ENCODE results near the gene DEFB127.
A peak's percentile ranks its signal among the peaks of the same experiment; 100 is the strongest.
"Not testable (repeated sequence)": the region's sequence is repeated elsewhere in the genome, so short reads cannot be mapped to it uniquely, and the experiment has no call there.

Gene DEFB127, protein sequence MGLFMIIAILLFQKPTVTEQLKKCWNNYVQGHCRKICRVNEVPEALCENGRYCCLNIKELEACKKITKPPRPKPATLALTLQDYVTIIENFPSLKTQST

DNA sequence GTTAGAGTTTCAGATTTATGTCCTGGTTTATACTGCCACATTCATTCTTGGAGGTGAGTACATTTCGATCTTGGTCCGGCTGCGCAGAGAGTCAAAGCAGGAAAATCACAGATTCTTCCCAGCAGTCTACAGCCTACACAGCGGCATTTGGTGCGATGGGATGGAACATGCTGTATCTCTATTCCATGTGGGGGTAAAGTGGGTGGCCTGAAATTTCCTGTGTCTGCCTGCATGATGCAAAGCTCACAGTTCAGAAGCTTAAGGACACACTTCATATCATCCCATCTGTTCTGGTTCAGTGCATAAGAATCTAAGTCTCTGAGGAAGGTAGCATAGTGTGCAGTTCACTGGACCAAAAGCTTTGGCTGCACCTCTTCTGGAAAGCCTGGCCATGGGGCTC, at the start of gene DEFB127:
TSS of gene DEFB127 (plus strand) at position 301 of the 400 bp plus-strand sequence. CDS start at position 392, 91 bp downstream.
- Histone ChIP-seq H3K27ac (no peak within 1 kb of the TSS), H3K9me3 (no peaks in the 10 kb centered on the region), H3K4me1 (peaks cover 7% of the 10 kb centered on the region), H3K4me3 (no peak within 1 kb of the TSS), H3K4me2 (peak within 1 kb of the TSS; percentile 33), H3K36me3 (no peaks in the 10 kb centered on the region), H4K20me1 (no peaks in the 10 kb centered on the region), H3K27me3 (no peaks in the 10 kb centered on the region), H3K9ac (no peak within 1 kb of the TSS)
- TF ChIP-seq Cebpa-rat (IDR thresholded peaks at IDR 0.05) = no peak

DNA sequence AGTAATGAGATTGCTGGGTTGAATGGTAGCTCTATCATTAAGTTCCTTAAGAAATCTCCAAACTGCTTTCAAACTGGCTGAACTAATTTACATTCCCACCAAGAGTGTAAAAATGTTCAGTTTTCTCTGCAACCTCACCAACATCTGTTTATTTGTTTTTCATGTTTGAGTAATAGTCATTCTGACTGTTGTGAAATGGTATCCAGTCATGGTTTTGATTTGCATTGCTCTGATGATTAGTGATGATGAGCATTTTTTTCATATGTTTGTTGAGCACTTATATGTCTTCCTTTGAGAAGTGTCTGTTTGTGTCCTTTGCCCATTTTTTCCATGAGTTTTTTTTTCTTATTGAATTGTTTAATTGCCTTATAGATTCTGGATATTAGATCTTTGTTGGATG, 44.9 kb upstream of the DEFB127 start:
- no peak for TF ChIP-seq Cebpa-rat (IDR thresholded peaks at IDR 0.05)
- H3K9me3 ChIP-seq = peaks cover 22% of the 10 kb centered on the region

DNA sequence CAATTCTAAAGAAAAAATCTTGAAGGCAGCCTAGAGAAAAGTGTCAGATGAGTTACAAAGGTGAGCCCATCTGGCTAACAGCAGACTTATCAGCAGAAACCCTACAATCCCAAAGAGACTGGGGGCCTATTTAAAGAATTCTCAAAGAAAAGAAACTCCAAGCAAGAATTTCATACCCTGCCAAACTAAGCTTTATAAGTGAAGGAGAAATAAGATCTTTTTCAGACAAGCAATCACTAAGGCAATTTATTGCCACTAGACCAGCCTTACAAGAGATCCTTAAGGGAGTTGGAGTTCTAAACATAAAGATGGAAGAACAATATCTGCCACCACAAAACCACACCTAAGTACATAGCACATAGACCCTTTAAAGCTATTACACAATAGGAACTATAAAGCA, 39.7 kb upstream of the DEFB127 start:
- TF ChIP-seq Cebpa-rat (IDR thresholded peaks at IDR 0.05) = no peak
- Histone ChIP-seq H3K36me3 (no peaks in the 10 kb centered on the region), H4K20me1 (no peaks in the 10 kb centered on the region), H3K4me3 (no peak overlapping the region), H3K27me3 (no peaks in the 10 kb centered on the region), H3K27ac (no peak overlapping the region), H3K9me3 (peaks cover 33% of the 10 kb centered on the region), H3K4me2 (no peak overlapping the region), H3K9ac (no peak overlapping the region), H3K4me1 (no peaks in the 10 kb centered on the region)

More for the DNA sequence above, 44.9 kb upstream of the DEFB127 start:
- Histone ChIP-seq H3K36me3 (no peaks in the 10 kb centered on the region), H4K20me1 (no peaks in the 10 kb centered on the region), H3K4me3 (no peak overlapping the region), H3K27ac (no peak overlapping the region), H3K27me3 (no peaks in the 10 kb centered on the region), H3K9ac (no peak overlapping the region), H3K4me2 (no peak overlapping the region), H3K4me1 (no peaks in the 10 kb centered on the region)

DNA sequence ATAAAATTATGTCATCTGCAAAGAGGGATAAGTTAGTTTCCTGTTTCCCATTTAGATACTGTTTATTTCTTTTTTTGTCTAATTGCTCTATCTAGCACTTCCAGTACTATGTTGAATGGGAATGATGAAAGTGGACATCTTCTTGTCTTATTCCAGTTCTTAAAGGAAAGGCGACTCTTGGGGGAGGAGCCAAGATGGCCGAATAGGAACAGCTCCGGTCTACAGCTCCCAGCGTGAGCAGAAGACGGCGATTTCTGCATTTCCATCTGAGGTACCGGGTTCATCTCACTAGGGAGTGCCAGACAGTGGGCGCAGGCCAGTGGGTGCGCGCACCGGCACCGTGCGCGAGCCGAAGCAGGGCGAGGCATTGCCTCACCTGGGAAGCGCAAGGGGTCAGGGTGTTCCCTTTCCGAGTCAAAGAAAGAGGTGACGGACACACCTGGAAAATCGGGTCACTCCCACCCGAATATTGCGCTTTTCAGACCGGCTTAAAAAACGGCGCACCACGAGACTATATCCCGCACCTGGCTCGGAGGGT, 27.4 kb upstream of the DEFB127 start:
- not testable (repeated sequence) for H3K4me2 ChIP-seq, H3K36me3 ChIP-seq, H3K27me3 ChIP-seq, H3K4me1 ChIP-seq, H3K27ac ChIP-seq, H3K9ac ChIP-seq, H3K4me3 ChIP-seq, H3K9me3 ChIP-seq, H4K20me1 ChIP-seq

DNA sequence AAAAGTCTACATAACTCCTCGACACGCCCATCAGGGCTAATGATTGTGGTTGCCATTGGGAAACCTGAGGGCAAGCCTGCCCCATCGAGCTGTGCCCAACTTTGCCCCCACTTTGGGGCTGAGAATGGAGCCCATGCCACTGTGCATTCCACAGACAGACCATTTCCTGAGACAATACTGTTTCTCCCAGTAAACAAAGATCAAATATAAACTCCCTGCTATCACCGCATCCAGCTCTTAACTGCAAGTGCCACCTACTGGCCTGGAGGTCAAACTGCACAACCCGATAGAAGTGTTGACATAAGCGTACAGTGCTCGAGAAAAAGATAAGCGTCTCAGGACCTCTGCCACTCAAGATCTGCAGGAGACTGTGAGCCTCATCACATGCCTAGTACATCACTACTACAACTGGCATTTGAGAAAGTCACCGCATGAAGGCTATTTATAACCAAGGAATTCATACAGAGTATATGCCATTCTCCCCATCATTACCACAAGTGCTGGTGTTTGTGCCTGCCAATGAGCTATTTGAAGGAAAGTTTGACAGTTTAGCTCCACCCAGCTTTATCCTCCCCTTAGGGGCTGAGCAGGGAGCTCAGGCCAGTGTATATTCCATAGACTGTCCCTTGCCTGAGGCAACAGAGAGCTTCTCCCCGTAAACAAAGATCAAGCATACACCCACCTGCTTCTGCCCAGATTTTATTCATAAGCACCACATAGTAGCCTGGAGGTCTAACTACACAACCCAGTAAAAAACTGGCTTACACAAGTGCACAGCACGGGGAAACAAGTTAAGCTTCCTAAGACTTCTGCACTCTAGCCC, 19.4 kb upstream of the DEFB127 start:
- Histone ChIP-seq H3K4me2 (no peak overlapping the region), H3K27ac (no peak overlapping the region)

DNA sequence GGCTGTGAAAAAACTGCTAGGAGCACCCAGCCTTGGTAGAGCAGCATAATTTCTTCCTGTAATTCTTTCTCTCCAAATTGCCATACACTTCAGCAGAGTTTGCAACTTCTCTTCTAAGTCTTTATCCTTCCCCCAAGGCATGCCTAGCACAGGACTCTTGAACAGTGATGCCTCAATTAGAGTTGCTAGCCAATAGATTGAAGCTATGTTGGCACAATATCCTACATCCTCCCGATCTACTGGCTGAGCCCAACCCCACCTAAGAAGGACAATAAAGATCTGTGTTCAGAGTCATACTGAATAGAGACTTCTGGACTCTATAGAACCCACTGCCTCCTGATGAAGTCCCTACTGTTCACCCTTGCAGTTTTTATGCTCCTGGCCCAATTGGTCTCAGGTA, 15.0 kb upstream of the DEFB127 start, which contains the start of gene DEFB126:
TSS of gene DEFB126 (plus strand) at position 301 of the 400 bp plus-strand sequence. CDS start at position 340, 39 bp downstream.
- no peak for TF ChIP-seq Cebpa-rat (IDR thresholded peaks at IDR 0.05)
- Histone ChIP-seq H3K27me3 (no peaks in the 10 kb centered on the region), H3K4me2 (no peak within 1 kb of the TSS), H3K27ac (no peak within 1 kb of the TSS), H3K4me3 (no peak within 1 kb of the TSS), H3K9me3 (peaks cover 12% of the 10 kb centered on the region; the same call in 1 of the 2 replicates), H3K36me3 (no peaks in the 10 kb centered on the region), H4K20me1 (no peaks in the 10 kb centered on the region), H3K4me1 (no peaks in the 10 kb centered on the region), H3K9ac (no peak within 1 kb of the TSS)

More for the DNA sequence above, 19.4 kb upstream of the DEFB127 start:
- Histone ChIP-seq H3K27me3 (no peaks in the 10 kb centered on the region), H3K36me3 (no peaks in the 10 kb centered on the region), H3K9me3 (peaks cover 13% of the 10 kb centered on the region; the same call in 1 of the 2 replicates), H3K4me1 (no peaks in the 10 kb centered on the region), H3K4me3 (no peak overlapping the region), H3K9ac (no peak overlapping the region), H4K20me1 (no peaks in the 10 kb centered on the region)
- no peak for TF ChIP-seq Cebpa-rat (IDR thresholded peaks at IDR 0.05)

DNA sequence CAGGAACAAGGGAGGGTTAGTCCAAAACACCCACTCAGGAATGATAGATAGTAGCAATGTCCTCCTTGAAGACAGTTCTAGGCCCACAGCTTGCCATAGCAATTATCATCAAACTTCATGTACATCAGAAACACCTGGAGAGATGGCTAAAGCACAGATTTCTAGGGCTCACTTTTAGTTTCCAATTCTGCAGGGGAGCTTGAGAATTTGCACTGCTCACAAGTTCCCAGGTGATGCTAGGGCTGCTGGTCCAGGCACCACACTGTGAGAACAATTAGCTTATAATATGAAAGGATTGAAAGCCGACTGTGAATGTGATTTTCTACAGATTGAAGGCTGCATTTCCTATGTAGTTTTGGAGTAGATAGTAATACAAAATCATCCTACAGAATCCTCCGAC, 11.4 kb upstream of the DEFB127 start:
- no peaks in the 10 kb centered on the region for H4K20me1 ChIP-seq
- no peak overlapping the region for H3K4me3 ChIP-seq
- no peaks in the 10 kb centered on the region for H3K36me3 ChIP-seq
- no peaks in the 10 kb centered on the region for H3K9me3 ChIP-seq
- no peak overlapping the region for H3K9ac ChIP-seq
- H3K4me1 ChIP-seq = no peaks in the 10 kb centered on the region
- no peak for TF ChIP-seq Cebpa-rat (IDR thresholded peaks at IDR 0.05)
- no peak overlapping the region for H3K27ac ChIP-seq
- no peaks in the 10 kb centered on the region for H3K27me3 ChIP-seq
- H3K4me2 ChIP-seq = no peak overlapping the region

DNA sequence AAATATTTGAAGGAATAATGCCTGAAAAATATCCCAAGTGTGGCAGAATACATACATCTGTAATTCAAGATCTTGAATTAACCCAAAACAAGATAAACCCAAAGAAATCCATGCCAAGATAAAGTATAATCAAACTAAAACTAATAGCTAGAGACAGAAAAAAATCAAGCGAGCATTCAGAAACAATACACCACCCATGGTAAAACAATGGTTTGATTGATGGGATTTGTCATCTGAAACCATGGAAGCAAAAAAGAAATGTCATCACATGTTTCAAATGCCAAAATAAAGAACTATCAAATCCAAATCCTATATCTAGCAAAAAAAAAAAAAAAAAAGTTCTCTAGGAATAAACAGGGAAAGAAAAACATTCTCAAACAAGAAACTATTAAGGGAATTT, 5.1 kb upstream of the DEFB127 start:
- no peak overlapping the region for H3K27ac ChIP-seq
- no peaks in the 10 kb centered on the region for H3K36me3 ChIP-seq
- TF ChIP-seq Cebpa-rat (IDR thresholded peaks at IDR 0.05) = no peak
- H3K4me2 ChIP-seq = no peak overlapping the region
- H3K4me1 ChIP-seq = peaks cover 3% of the 10 kb centered on the region
- H3K27me3 ChIP-seq = no peaks in the 10 kb centered on the region
- no peaks in the 10 kb centered on the region for H4K20me1 ChIP-seq
- H3K4me3 ChIP-seq = no peak overlapping the region
- H3K9ac ChIP-seq = no peak overlapping the region
- H3K9me3 ChIP-seq = no peaks in the 10 kb centered on the region

DNA sequence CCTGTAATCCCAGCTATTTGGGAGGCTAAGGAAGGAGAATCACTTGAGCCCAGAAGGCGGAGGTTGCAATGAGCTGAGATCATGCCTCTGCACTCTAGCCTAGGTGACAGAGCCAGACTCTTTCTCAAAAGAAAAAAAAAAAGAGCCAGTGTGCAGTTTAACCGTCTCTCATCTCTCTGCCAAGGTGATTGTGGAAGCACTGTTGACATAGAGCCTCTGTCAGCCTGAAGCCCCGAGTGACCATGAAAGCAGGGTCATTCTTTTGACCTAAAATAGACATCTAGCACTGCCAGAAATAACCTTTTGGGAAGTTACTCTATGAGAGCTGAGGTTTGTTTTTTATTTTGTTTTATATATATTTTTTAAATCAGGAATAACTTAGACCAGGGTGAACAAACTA, 7.4 kb downstream of the DEFB127 start:
- TF ChIP-seq Cebpa-rat (IDR thresholded peaks at IDR 0.05) = no peak
- no peaks in the 10 kb centered on the region for H4K20me1 ChIP-seq
- no peaks in the 10 kb centered on the region for H3K27me3 ChIP-seq
- no peak overlapping the region for H3K4me3 ChIP-seq
- H3K4me2 ChIP-seq = no peak overlapping the region
- no peaks in the 10 kb centered on the region for H3K9me3 ChIP-seq
- no peaks in the 10 kb centered on the region for H3K36me3 ChIP-seq
- no peak overlapping the region for H3K9ac ChIP-seq
- no peaks in the 10 kb centered on the region for H3K4me1 ChIP-seq
- no peak overlapping the region for H3K27ac ChIP-seq

DNA sequence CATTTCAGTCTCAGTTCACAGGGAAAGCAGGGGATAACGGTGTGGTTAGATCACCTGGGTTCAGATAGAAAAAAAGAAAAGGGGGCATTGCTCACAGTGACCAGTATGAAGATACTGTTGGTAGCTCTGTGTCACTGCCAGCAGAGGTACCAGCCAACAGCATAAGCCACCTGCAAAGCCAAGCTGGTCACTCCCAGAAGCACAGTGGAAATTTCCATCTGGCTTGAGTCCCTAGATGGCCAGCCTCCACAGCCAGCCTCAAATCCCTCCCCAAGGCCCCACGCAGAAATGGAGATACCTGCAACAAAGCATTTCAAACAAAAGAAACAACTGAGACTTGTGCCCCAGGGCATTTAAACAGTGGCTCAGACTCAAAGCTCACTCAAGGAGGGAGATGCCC, 11.6 kb downstream of the DEFB127 start:
- Histone ChIP-seq H3K27ac (no peak overlapping the region), H3K4me2 (no peak overlapping the region), H3K9me3 (no peaks in the 10 kb centered on the region), H3K27me3 (no peaks in the 10 kb centered on the region), H4K20me1 (no peaks in the 10 kb centered on the region), H3K4me3 (no peak overlapping the region), H3K36me3 (no peaks in the 10 kb centered on the region), H3K9ac (no peak overlapping the region), H3K4me1 (no peaks in the 10 kb centered on the region)
- TF ChIP-seq Cebpa-rat (IDR thresholded peaks at IDR 0.05) = no peak

Data from BLaER1 (cell line).